Adrenal gland (tissue), 12 donors: Measurements from ENCODE around the gene SMG6. TPM values are rescaled to one million over a fixed set of nuclear protein-coding genes. Genes with fewer than 3 reads are reported as not detected.

Experiments
- DNase-seq, 7 donors: peaks; one replicate each; pipeline ENCODE4 v3.0.0-alpha.2; 2019 to 2020
- H3K27ac ChIP-seq, 5 donors: fragments of 200-600 bp; sonication (generic) in 4 of 5; 1 replicate in 3 of 5; 2 replicates in 2 of 5; pipeline versions ENCODE4 v1.5.1 to v1.8.0; 2016 to 2020; ENCODE audit warnings: mild to moderate bottlenecking in 1 of 5
- H3K27me3 ChIP-seq: fragments of 200-600 bp; 2 replicates; pipeline ENCODE4 v1.8.0; 2021
- H3K36me3 ChIP-seq, 2 donors: fragments of 200-600 bp; replicated peaks in 1 of 2; 1 replicate in 1 of 2; 2 replicates in 1 of 2; pipeline versions ENCODE4 v1.5.1 to v1.8.0; 2018 to 2022
- H3K4me1 ChIP-seq, 2 donors: fragments of 200-600 bp; replicated peaks in 1 of 2; 1 replicate in 1 of 2; 2 replicates in 1 of 2; pipeline versions ENCODE4 v1.5.1 to v1.8.0; 2018 to 2021
- H3K4me3 ChIP-seq, 4 donors: fragments of 200-600 bp; sonication (generic) in 3 of 4; one replicate each; pipeline ENCODE4 v1.5.1; 2016 to 2018
- H3K9me3 ChIP-seq, 3 donors: fragments of 200-600 bp; sonication (generic) in 1 of 3; replicated peaks in 1 of 3; 1 replicate in 2 of 3; 2 replicates in 1 of 3; pipeline versions ENCODE4 v1.5.1 to v1.8.0; 2016 to 2021
- CTCF ChIP-seq, 6 experiments: fragments of 450-650 bp in 4 of 6; fragments of 200-600 bp in 2 of 6; sonication (generic) in 1 of 6; IDR thresholded peaks; 1 replicate in 5 of 6; 2 replicates in 1 of 6; pipeline versions ENCODE4 v1.5.1 to v1.8.0; 2016 to 2021; ENCODE audit warnings: antibody characterized with exemption in 6 of 6, mild to moderate bottlenecking in 2 of 6, moderate library complexity in 1 of 6
- POLR2A ChIP-seq, 2 donors: fragments of 450-650 bp; IDR thresholded peaks; one replicate each; pipeline ENCODE4 v1.6.1; 2017; ENCODE audit warnings: antibody characterized with exemption in 2 of 2, mild to moderate bottlenecking in 2 of 2, moderate library complexity in 1 of 2
- WGBS, 4 donors: extraction: QIAGEN DNeasy Blood & Tissue Kit in 2 of 4; methylation state at CpG; one replicate each; pipeline versions ENCODE4 v1.1.5 to v1.1.7; 2013 to 2017; 5-methylcytosine and 5-hydroxymethylcytosine counted together
- intact Hi-C, 2 donors: fragments of 100-400 bp; cut with DNase I; formaldehyde crosslinking; loops; one replicate each; pipeline versions ENCODE4 v1.14.1 to v1.15.0; 2022 to 2023
- polyA plus RNA-seq, 3 donors: library from polyadenylated mRNA; stranded (reverse); fragments of 200-250 nt in 2 of 3; fragments of 350-450 nt in 1 of 3; fragmentation: Illumina TruSeq in 1 of 3; extraction: RNeasy Lipid Tissue Mini Kit (QIAGEN cat#74804) in 1 of 3; gene quantifications; one replicate each; pipeline ENCODE4 v1.2.3, GENCODE V29; 2013 to 2014
- total RNA-seq, 9 donors: library from RNA; depleted of rRNA in 4 of 9; stranded (reverse); fragments of >200 nt in 4 of 9; fragments of 120-200 nt in 1 of 9; fragmentation: NEBNext Ultra II Directional in 1 of 9; extraction: Animal tissue kit (Norgen Biotek cat#: 25700) in 1 of 9; gene quantifications; one replicate each; pipeline versions ENCODE4 v1.1.0 to v1.2.4, GENCODE V29; 2013 to 2023
- donor health status: healthy with polysubstance abuse.
- donor health status: Bipolar disorder and iron deficiency.
- donor health status: DM: yes; HTN: yes; CAD: no.
- donor health status: DM: no; HTN: no; CAD: no.
- donor health status: DM: no; HTN: no; CAD: no.
- donor health status: DM: yes; HTN: yes; CAD: no.

SMG6 gene
- total and polyA plus RNA-seq, 12 donors = 15.9 to 85.1 (median 44.0) TPM

GRCh38 chr17:2337544-2338314, 34.1 kb upstream of the SMG6 start:
- TF ChIP-seq POLR2A (IDR thresholded peaks at IDR 0.05) (peak; percentile 57 to 87), CTCF (IDR thresholded peaks at IDR 0.05) (peak in 1 of 6 experiments; percentile 8)
- peaks cover 12 to 13% of the 10 kb centered on the region in 2 donors for H3K4me1 ChIP-seq
- H3K27me3 ChIP-seq = no peaks in the 10 kb centered on the region
- WGBS, 4 donors = 0 to 1% (median 1%) methylated on average over 11 to 92 of the region's 92 CpGs
- peak; percentile 74 to 88 (median 81) for DNase-seq
- no peaks in the 10 kb centered on the region for H3K9me3 ChIP-seq
- intact Hi-C loops = no loop called here
- peak overlapping the region; percentile 47 to 94 (median 86) for H3K27ac ChIP-seq
- H3K36me3 ChIP-seq = peaks cover 0 to 25% of the 10 kb centered on the region in 2 donors
- H3K4me3 ChIP-seq = peak overlapping the region in 3 of 4 donors; percentile 39 to 99 (median 72)

GRCh38 chr17:2336852-2337543, 33.4 kb upstream of the SMG6 start, which contains the start of gene SGSM2:
Gene SGSM2 (plus strand): TSS chr17:2337501. CDS start chr17:2337689, 188 bp downstream.
- Histone ChIP-seq H3K4me1 (peaks cover 12 to 13% of the 10 kb centered on the region in 2 donors), H3K36me3 (peaks cover 0 to 33% of the 10 kb centered on the region in 2 donors), H3K27ac (peak within 1 kb of the TSS; percentile 63 to 94 (median 86)), H3K4me3 (peak within 1 kb of the TSS; percentile 43 to 99 (median 74)), H3K9me3 (no peaks in the 10 kb centered on the region), H3K27me3 (no peaks in the 10 kb centered on the region)
- peak; percentile 60 to 76 (median 65) for DNase-seq
- TF ChIP-seq CTCF (IDR thresholded peaks at IDR 0.05) (no peak), POLR2A (IDR thresholded peaks at IDR 0.05) (peak in 1 of 2 donors; percentile 12)
- intact Hi-C loops = no loop called here
- WGBS, 4 donors = 1 to 4% (median 1%) methylated on average over 5 to 77 of the region's 77 CpGs

GRCh38 chr17:2336215-2336851, 32.7 kb upstream of the SMG6 start, which contains the start of gene TSR1:
Gene TSR1 (minus strand): TSS chr17:2336457. CDS start chr17:2336427, 30 bp downstream.
- 0 to 1% (median 1%) methylated on average over 8 to 48 of the region's 48 CpGs for WGBS, 4 donors
- H3K4me3 ChIP-seq = peak within 1 kb of the TSS; percentile 43 to 99 (median 74)
- intact Hi-C loops = no loop called here
- H3K27me3 ChIP-seq = no peaks in the 10 kb centered on the region
- TF ChIP-seq CTCF (IDR thresholded peaks at IDR 0.05) (no peak), POLR2A (IDR thresholded peaks at IDR 0.05) (peak; percentile 71 to 93)
- H3K27ac ChIP-seq = peak within 1 kb of the TSS; percentile 63 to 94 (median 86)
- peaks cover 0 to 39% of the 10 kb centered on the region in 2 donors for H3K36me3 ChIP-seq
- DNase-seq = peak; percentile 90 to 95 (median 92)
- peaks cover 12 to 13% of the 10 kb centered on the region in 2 donors for H3K4me1 ChIP-seq
- H3K9me3 ChIP-seq = no peaks in the 10 kb centered on the region
